Midbrain (tissue), 1 donor: ENCODE results near the gene PPP4R3C.
"Not testable (repeated sequence)": the region's sequence is repeated elsewhere in the genome, so short reads cannot be mapped to it uniquely, and the experiment has no call there.

Experiments used
- DNase-seq: peaks from one replicate; lab custom pipeline; 2025; lab: John Stamatoyannopoulos, UW

Gene PPP4R3C

GRCh38 chrX:27463187-27463586 is at the start of gene PPP4R3C:
Gene PPP4R3C, minus strand, starts transcription at chrX:27463341. Its CDS starts 45 bp downstream, at chrX:27463296.
- no peak for DNase-seq

- DNase-seq: no peak
These were observed 28.3 kb upstream of the PPP4R3C start for GRCh38 chrX:27491397-27491796.

GRCh38 chrX:27466051-27466450 is 2.9 kb upstream of the PPP4R3C start:
- DNase-seq: no peak

GRCh38 chrX:27465036-27465435 is 1.9 kb upstream of the PPP4R3C start:
- no peak for DNase-seq

- not testable (repeated sequence) for DNase-seq
These were observed 4.0 kb downstream of the PPP4R3C start for GRCh38 chrX:27459129-27459528.

- not testable (repeated sequence) for DNase-seq
These were observed 4.6 kb downstream of the PPP4R3C start for GRCh38 chrX:27458544-27458943.

- no peak for DNase-seq
These were observed 11.8 kb downstream of the PPP4R3C start for GRCh38 chrX:27451324-27451723.

- DNase-seq: no peak
These were observed 16.7 kb downstream of the PPP4R3C start for GRCh38 chrX:27446423-27446822.

- no peak for DNase-seq
These were observed 17.7 kb downstream of the PPP4R3C start for GRCh38 chrX:27445438-27445837.

- DNase-seq: no peak
These were observed 18.8 kb downstream of the PPP4R3C start for GRCh38 chrX:27444093-27444908.

- DNase-seq: not testable (repeated sequence)
These were observed 20.7 kb downstream of the PPP4R3C start for GRCh38 chrX:27442392-27442791.

- DNase-seq: no peak
These were observed 23.4 kb downstream of the PPP4R3C start for GRCh38 chrX:27439771-27440170.

GRCh38 chrX:27438937-27439336 is 24.2 kb downstream of the PPP4R3C start:
- no peak for DNase-seq

- no peak for DNase-seq
These were observed 28.1 kb downstream of the PPP4R3C start for GRCh38 chrX:27435031-27435430.
